GM08714 (cell line): Measurements from ENCODE around the gene HERPUD1.

Experiments used
- H3K4me3 ChIP-seq: fragments of 200-500 bp; sonication (Bioruptor generic); 2 replicates; pipeline ENCODE4 v1.5.1; 2014; ENCODE audit warnings: mild to moderate bottlenecking, low read length, inconsistent platforms
- ZNF274 ChIP-seq: IDR thresholded peaks from 2 replicates; pipeline ENCODE4 v1.6.1; 2012; ENCODE audit warnings: mild to moderate bottlenecking, low read depth, low read length

HERPUD1 gene

DNA sequence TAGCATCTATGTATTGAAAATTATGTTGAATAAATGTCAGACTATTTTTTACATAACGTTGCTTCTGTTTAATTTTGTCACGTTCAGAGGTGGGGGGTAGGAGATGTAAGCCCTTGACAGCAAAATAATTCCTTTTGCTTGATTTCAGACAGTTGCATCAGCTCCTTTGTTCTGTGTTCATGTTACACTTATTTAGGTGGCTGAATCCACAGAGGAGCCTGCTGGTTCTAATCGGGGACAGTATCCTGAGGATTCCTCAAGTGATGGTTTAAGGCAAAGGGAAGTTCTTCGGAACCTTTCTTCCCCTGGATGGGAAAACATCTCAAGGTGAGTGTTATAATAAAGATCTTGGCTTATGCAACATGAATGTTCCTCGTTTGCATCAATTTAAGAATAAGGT, 4.5 kb downstream of the HERPUD1 start:
- no peak for TF ChIP-seq ZNF274
- no peak overlapping the region for H3K4me3 ChIP-seq

DNA sequence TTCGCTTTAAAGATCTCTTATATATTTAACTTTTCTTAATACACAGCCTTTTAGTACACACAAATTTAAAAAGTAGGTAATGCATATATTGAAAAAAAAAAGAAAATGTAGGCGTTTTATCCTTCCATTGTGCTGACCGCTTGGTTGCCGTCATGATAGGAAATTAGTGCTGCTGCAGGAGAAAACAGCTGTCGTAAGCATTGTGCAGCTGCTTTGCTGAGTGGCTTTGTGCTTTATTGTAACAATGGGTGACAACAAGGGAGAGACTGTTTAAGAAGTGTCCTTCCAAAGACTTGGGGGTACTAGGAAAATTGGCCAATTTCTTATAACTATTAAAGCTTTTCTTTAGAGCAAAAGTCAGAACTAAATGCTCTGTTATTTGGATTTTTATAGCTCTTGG, 5.0 kb downstream of the HERPUD1 start:
- H3K4me3 ChIP-seq, result no peak overlapping the region
- no peak for TF ChIP-seq ZNF274

DNA sequence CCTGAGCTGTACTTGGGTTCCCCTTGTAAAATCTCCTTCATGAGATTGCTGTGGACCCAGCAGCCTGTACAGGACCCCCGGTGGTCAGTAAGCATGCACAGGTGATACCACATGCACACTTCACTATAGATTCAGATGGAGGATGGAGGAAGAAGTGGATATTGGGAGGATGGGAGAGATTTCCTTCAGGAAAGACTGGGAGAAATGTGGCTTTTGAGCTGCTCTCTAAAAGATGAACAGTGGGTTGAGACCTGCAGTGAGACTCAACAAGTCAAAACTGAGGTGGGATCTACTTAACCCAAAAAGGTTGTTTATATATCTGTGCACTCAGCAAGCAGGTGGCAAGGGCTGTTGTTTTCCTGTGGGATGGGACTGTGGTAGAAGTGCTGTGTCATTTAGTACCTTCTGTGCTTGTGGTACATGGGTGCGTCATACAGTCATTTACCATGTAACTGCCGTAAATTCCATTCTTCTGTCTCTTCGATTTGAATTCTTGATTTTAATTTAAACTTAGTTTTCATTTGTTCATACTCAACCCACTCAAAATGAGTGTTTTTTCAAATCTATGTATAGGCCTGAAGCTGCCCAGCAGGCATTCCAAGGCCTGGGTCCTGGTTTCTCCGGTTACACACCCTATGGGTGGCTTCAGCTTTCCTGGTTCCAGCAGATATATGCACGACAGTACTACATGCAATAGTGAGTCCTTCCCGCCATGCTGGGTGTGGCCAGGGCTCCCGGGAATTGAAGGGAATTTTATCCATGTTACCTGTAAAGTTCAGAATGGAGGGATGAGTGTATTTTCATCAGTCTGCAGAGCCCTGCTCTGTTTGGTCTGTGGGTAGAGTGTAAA, 6.9 kb downstream of the HERPUD1 start:
- H3K4me3 ChIP-seq, result no peak overlapping the region
- no peak for TF ChIP-seq ZNF274

DNA sequence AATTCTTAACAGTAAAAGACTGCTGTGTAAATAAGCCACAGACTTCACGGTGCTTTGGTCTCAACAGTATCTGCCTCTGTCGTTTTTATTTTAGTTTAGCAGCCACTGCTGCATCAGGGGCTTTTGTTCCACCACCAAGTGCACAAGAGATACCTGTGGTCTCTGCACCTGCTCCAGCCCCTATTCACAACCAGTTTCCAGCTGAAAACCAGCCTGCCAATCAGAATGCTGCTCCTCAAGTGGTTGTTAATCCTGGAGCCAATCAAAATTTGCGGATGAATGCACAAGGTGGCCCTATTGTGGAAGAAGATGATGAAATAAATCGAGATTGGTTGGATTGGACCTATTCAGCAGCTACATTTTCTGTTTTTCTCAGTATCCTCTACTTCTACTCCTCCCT, 7.9 kb downstream of the HERPUD1 start:
- no peak for TF ChIP-seq ZNF274
- no peak overlapping the region for H3K4me3 ChIP-seq

DNA sequence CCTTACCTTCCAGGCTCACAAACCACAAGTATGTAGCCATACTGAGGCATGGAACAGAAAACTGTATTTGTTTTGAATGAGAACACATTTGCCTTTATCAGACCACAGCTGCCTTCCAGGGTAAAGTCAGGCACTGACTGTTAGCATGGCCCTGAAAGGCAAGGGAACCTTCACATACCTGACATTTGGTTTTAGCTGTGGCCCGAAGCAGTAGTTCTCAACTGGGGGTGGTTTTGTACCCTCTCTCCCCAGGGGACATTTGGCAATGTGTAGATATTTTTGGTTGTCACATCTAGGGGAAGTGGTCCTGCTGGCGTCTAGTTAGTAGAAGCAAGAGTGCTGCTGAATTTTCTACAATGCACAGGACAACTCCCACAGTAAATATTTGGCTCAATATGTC, 9.2 kb downstream of the HERPUD1 start:
- H3K4me3 ChIP-seq, result no peak overlapping the region
- no peak for TF ChIP-seq ZNF274

DNA sequence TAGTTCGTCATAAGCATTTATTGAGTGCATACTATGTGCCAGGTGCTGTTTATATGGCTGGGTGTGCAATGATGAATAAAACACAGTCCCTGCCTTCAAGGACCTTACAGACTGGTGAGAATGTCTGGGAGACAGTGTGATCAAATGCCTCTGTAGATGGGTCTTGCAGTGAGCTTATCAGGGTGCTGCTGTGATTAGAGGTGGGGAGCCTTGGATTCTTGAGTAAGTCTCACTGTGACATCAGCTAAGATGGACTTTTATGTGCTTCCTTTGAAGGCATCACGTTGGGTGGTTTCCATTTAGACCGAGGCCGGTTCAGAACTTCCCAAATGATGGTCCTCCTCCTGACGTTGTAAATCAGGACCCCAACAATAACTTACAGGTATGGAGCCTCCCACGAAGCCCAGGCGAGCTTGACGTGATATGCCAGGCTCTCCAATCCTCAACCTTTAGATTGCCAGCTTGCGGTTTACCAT, 10.0 kb downstream of the HERPUD1 start:
- H3K4me3 ChIP-seq, result no peak overlapping the region

DNA sequence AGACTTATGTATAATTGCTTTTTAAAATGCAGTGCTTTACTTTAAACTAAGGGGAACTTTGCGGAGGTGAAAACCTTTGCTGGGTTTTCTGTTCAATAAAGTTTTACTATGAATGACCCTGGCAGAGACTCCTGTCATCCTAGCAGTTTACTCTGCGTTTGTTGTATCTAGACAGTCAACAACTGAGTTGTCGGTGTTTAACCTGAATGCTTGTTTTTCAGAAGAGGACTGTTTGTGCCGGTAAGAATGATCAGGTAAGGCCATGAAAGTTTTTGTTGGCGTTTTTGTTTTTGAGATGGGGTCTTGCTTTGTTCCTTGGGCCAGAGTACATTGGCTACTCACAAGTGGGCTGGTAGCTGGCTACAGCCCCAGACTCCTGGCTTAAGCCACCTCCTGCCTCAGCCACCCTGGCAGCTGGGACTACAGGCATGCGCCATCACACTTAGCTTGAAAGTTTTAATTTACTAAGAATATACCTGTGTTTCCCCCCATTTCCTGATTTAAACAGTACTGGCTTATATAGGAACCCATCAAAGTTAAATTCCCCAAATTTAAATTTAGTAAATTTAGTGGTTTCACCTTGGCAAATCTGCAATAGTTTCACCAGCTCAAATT, 11.9 kb downstream of the HERPUD1 start:
- TF ChIP-seq ZNF274, result no peak
- H3K4me3 ChIP-seq, result no peak overlapping the region

More for the DNA sequence above, 10.0 kb downstream of the HERPUD1 start:
- no peak for TF ChIP-seq ZNF274

DNA sequence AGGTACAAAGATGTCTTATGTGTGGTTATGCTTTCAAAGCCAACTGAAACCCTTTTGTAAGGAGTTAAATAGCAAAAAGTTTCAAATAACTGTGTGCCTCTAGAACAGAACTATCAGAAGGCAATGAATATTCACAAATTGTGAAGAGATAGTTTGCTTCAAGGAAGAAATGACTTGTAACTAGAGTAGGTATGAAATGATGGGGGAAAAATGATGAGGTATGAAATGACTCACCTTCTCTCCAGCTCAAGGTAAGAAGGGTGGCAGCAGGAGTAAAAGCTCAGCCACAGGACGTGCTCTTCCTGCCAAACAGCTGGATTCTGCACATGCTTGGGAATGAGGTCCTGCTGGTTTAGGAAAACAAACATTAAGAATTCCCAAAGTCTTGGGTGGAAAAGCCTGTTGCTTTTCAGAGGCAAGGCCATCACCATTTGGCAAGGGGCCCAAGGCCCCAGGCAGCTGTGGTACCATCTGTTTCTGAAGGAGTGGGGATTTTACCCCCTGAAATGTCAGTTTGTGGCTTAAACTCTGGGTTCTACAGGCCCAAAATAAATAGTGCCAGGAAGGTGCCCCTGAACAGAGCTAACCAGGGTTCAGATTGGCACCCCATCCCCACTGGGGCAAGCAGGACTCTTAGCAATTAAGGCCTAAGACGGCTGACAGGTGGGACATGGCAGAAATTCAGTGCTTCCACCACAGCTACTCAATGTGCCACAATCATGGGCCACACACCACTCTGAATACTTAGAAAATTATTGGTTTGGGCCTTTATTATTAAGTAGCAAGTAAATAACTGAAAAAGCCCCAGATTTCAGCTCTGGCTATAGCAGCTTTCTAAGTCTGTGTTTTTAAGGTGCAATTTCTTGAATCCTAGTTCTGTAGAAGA, 13.3 kb downstream of the HERPUD1 start:
- no peak for TF ChIP-seq ZNF274
- H3K4me3 ChIP-seq, result no peak overlapping the region

DNA sequence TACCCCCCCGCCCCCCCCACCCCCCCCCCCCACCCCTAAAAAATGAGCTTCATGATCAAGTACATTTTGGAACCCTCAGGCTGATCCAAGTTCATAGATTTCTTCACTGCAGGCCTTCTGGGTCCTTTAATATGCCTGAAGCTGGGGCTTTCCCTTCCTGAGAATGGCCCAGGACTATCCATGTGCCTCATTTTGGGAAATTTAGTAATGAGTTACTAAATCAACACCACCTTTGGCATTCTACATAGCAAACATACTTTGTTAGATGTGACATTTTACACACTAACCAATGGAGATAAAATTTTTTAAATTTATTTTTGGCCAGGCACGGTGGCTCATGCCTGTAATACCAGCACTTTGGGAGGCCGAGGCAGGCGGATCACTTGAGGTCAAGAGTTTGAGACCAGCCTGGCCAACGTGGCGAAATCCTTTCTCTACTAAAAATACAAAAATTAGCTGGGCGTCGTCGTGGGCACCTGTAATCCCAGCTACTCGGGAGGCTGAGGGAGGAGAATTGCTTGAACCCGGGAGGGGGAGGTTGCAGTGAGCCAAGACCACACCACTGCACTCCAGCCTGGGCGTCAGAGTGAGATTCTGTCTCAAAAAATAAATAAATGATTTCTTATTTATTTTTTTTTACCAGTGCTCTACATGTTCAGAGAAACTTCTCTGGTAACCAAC, 14.0 kb downstream of the HERPUD1 start:
- no peak overlapping the region for H3K4me3 ChIP-seq
- no peak for TF ChIP-seq ZNF274

DNA sequence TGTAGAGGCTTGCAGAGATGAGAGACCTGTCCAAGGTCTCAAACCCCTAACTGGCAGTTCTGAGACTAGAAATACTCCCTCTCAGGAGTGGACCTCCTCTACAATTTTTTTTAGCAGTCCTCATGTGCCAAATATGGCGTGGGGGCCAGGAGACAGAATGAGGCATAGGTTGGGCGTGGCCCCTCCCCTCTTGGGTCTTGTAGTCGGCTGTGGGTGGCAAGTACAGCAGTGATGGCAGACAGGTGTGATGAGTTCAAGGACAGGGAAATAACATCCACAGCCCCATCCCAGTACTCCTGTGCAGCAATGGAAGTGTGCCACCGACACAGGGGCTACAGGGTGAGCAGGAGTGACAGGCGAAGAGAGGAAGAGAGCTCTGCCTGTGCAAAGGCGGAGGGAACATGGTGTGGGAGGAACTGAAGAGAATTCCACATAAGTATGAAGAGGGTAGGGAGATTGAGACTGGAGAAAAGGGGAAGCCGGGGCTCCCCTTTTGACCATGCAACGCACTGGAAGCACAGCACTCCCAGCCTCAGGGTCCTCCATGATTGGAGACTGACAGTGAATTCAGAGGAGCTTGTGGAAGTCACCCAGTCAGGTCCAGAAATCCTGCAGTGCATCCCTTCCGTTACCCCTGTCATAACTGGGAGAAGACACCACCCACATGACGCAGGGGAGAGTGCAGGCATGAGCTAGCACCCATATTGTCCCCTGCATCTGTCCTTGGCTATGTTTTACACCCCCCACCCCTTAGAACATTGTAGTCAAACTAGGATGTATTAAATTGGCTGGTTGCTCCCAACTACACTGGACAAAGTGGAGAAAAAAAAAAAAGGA, 15.0 kb downstream of the HERPUD1 start:
- no peak overlapping the region for H3K4me3 ChIP-seq
- no peak for TF ChIP-seq ZNF274

DNA sequence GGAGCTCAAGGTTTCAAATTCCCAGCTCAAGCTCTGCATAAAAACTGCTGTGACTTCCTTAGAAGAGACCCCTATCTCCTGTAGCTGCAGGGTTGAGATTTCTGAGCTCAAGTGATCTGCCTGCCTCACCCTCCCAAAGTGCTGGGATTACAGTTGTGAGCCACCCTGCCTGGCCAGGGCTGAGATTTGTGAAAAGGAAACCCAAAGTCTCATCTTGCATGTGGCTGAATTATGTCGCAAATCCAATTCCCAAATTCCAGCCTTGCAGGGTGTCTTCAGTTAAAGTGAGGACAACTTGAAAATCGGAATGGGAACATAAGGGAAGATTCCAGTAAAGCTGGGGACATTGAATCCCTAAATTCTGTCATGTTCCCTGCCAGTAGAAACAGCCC, 15.7 kb downstream of the HERPUD1 start:
- TF ChIP-seq ZNF274, result no peak
- H3K4me3 ChIP-seq, result no peak overlapping the region

DNA sequence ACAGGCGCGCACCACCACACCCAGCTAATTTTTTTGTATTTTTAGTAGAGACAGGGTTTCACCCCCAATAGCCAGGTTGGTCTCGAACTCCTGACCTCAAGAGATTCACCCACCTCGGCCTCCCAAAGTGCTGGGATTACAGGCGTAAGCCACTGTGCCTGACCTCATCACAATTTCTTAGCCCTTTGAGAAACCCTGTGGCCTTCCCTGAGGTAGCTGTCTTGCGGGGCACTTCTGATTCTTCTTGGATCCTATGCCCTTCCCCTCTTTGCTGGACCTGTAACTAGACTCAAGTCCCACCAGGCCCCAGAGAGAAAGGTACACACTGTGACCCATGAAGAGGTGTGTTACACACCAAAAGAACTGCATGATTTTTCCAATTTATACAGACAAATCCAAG, 16.3 kb downstream of the HERPUD1 start:
- TF ChIP-seq ZNF274, result no peak

DNA sequence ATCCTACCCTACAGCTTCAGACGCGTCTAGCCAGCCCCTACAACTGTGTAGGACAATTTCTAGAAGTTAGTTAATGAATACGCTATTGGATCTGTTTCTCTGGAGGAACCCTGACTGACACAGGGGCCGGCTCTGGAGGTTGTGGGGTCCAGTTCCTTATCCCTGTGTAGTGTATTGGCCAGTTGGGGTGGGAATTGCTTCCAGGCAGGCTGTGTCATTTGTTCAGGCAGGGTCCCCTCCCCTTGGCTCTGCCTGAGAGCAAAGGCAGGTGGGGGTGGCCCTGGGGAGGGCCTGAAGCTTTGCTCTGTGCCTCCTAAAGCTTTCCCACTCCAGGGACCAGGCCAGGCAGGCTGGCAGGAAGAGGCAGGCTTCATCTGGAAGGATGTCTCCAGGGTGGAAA, 18.1 kb downstream of the HERPUD1 start:
- TF ChIP-seq ZNF274, result no peak
- no peak overlapping the region for H3K4me3 ChIP-seq

More for the DNA sequence above, 16.3 kb downstream of the HERPUD1 start:
- H3K4me3 ChIP-seq, result no peak overlapping the region
